Right lobe of liver (tissue), 6 donors: Measurements from ENCODE around the gene NUPR1. TPM values are rescaled to one million over a fixed set of nuclear protein-coding genes. Genes with fewer than 3 reads are reported as not detected.

Experiments used
- ATAC-seq, 4 donors: fragments of 200-7000 bp; cut with Tn5 transposase; one replicate each; pipeline ENCODE4 v1.9.1; 2020; ENCODE audit warnings: mild to moderate bottlenecking in 4 of 4, moderate library complexity in 4 of 4
- DNase-seq, 3 donors: peaks; one replicate each; pipeline ENCODE4 v3.0.0-alpha.2; 2020
- H3K27ac ChIP-seq, 3 donors: fragments of 200-600 bp; one replicate each; pipeline ENCODE4 v1.8.0; 2022
- H3K27me3 ChIP-seq, 2 donors: fragments of 200-600 bp; one replicate each; pipeline ENCODE4 v1.8.0; 2022
- H3K36me3 ChIP-seq, 4 donors: fragments of 200-600 bp; sonication (generic) in 1 of 4; one replicate each; pipeline versions ENCODE4 v1.5.1 to v1.8.0; 2017 to 2022; ENCODE audit warnings: control low read depth in 1 of 4
- H3K4me1 ChIP-seq, 4 donors: fragments of 200-600 bp; sonication (generic) in 1 of 4; one replicate each; pipeline versions ENCODE4 v1.5.1 to v1.8.0; 2017 to 2022; ENCODE audit warnings: control low read depth in 1 of 4
- H3K4me3 ChIP-seq, 3 donors: fragments of 200-600 bp; one replicate each; pipeline ENCODE4 v1.8.0; 2022
- H3K9me3 ChIP-seq, 4 donors: fragments of 200-600 bp; sonication (generic) in 1 of 4; one replicate each; pipeline versions ENCODE4 v1.5.1 to v1.8.0; 2017 to 2022; ENCODE audit warnings: control low read depth in 1 of 4
- POLR2A ChIP-seq: fragments of 450-650 bp; IDR thresholded peaks from one replicate; pipeline ENCODE4 v1.6.1; 2017; ENCODE audit warnings: antibody characterized with exemption, mild to moderate bottlenecking
- WGBS: methylation state at CpG from one replicate; pipeline ENCODE4 v1.1.6; 2018; ENCODE audit warnings: low coverage, low lambda C conversion rate; ENCODE audit not compliant: insufficient coverage; ENCODE audit errors: missing lambda C conversion rate; 5-methylcytosine and 5-hydroxymethylcytosine counted together
- intact Hi-C, 2 donors: fragments of 100-400 bp; cut with DNase I; formaldehyde crosslinking; loops; one replicate each; pipeline versions ENCODE4 v1.11.2 to v1.14.1; 2022
- total RNA-seq, 6 experiments: library from RNA; depleted of rRNA in 2 of 6; stranded (reverse); fragments of >200 nt in 2 of 6; fragmentation: NEBNext Ultra II Directional in 3 of 6; extraction: Animal tissue kit (Norgen Biotek cat#: 25700) in 3 of 6; gene quantifications; one replicate each; pipeline versions ENCODE4 v1.1.0 to v1.2.4, GENCODE V29; 2016 to 2023
- TF ChIP-seq, protein P1 (sequence below), 4 donors: fragments of 200-600 bp in 3 of 4; fragments of 450-650 bp in 1 of 4; IDR thresholded peaks; one replicate each; pipeline versions ENCODE4 v1.5.1 to v1.8.0; 2016 to 2022; ENCODE audit warnings: antibody characterized with exemption in 4 of 4, mild to moderate bottlenecking in 2 of 4
- donor health status: DM: no; HTN: yes; CAD: no.
- donor health status: DM: no; HTN: no; CAD: no.
- donor health status: DM: no; HTN: no; CAD: no.
- donor health status: DM: no; HTN: yes; CAD: no.
- donor health status: DM: no; HTN: yes; CAD: no.

Gene NUPR1
- total RNA-seq, 6 experiments from 2014 or later: 33.4 to 188 (median 80.7) TPM

DNA sequence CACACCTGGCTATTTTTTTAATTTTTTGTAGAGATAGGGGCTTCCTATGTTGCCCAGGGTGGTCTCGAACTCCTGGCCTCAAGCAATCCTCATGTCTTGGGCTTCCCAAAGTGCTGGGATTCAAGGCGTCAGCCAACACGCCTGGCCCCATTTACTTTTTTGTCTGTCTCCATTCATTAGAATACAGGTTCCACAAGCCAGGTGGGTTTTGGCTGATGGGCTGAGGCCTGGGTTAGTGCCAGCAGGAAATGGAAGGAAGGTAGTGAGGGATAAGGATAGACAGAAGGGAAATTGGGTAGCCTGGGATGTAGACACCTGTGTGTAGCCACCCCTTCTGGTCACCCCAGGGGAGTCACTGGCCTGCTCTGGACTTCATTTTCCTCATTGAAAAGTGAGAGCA lies 27.7 kb downstream of the NUPR1 start:
- peaks cover 0 to 13% (median 0%) of the 10 kb centered on the region in 4 donors for H3K36me3 ChIP-seq
- peaks cover 0 to 16% (median under 1%) of the 10 kb centered on the region in 4 donors for H3K4me1 ChIP-seq
- 85% methylated on average over 3 of the region's 3 CpGs for WGBS
- no peak for TF ChIP-seq POLR2A
- TF ChIP-seq, protein P1, sequence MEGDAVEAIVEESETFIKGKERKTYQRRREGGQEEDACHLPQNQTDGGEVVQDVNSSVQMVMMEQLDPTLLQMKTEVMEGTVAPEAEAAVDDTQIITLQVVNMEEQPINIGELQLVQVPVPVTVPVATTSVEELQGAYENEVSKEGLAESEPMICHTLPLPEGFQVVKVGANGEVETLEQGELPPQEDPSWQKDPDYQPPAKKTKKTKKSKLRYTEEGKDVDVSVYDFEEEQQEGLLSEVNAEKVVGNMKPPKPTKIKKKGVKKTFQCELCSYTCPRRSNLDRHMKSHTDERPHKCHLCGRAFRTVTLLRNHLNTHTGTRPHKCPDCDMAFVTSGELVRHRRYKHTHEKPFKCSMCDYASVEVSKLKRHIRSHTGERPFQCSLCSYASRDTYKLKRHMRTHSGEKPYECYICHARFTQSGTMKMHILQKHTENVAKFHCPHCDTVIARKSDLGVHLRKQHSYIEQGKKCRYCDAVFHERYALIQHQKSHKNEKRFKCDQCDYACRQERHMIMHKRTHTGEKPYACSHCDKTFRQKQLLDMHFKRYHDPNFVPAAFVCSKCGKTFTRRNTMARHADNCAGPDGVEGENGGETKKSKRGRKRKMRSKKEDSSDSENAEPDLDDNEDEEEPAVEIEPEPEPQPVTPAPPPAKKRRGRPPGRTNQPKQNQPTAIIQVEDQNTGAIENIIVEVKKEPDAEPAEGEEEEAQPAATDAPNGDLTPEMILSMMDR (IDR thresholded peaks at IDR 0.05): no peak
- intact Hi-C loops: no loop called here
- ATAC-seq: no peak
- DNase-seq: no peak
- no peak overlapping the region for H3K27ac ChIP-seq
- H3K4me3 ChIP-seq: no peak overlapping the region
- no peaks in the 10 kb centered on the region for H3K9me3 ChIP-seq
- no peaks in the 10 kb centered on the region for H3K27me3 ChIP-seq

GRCh38 chr16:28505489-28506137 lies 33.2 kb downstream of the NUPR1 start:
- Histone ChIP-seq H3K4me1 (peaks cover 0 to 30% (median 6%) of the 10 kb centered on the region in 4 donors), H3K9me3 (no peaks in the 10 kb centered on the region), H3K36me3 (peaks cover 0 to 4% (median 0%) of the 10 kb centered on the region in 4 donors), H3K27ac (peak overlapping the region in 2 of 3 donors; percentile 19 to 25), H3K27me3 (no peaks in the 10 kb centered on the region), H3K4me3 (no peak overlapping the region)
- DNase-seq: no peak
- intact Hi-C loops: no loop called here
- no peak for TF ChIP-seq POLR2A
- TF ChIP-seq, protein P1 (IDR thresholded peaks at IDR 0.05): no peak
- WGBS: 18% methylated on average over 6 of the region's 14 CpGs
- ATAC-seq: peak; percentile 66 to 81 (median 72)

DNA sequence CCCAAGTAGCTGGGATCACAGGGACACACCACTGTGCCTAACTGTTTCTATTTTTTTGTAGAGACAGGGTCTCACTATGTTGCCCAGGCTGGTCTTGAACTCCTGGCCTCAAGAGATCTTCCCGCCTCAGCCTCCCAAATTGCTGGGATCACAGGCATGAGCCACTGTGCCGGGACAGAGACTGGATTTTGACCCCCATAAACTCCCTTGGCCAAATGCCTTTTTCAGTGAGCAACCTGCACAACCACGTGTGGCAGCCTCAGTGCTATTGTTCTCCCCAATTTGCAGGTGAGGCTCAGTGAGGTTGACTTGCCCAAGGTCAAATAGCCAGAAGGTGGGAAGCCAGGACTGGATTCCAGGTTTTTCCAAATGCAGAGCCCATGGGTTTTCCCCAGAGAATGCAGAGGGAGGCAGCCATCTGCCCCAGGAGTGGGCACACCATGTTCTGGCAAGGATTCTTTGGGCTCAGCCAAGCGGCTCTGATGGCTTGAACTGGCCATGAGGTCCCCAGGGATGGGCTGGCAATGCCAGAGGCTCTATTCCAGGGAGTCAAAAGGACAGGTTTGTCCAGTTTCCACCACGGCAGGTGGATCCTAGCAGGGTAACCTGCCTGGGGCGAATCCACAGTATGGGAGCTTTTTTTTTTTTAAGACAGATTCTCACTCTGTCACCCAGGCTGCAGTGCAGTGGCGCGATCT lies 33.9 kb downstream of the NUPR1 start:
- Histone ChIP-seq H3K4me3 (no peak overlapping the region), H3K4me1 (peaks cover 0 to 30% (median 6%) of the 10 kb centered on the region in 4 donors), H3K9me3 (no peaks in the 10 kb centered on the region), H3K36me3 (peaks cover 0 to 7% (median 0%) of the 10 kb centered on the region in 4 donors), H3K27ac (peak overlapping the region in 1 of 3 donors; percentile 21), H3K27me3 (no peaks in the 10 kb centered on the region)
- TF ChIP-seq, protein P1 (IDR thresholded peaks at IDR 0.05): no peak
- TF ChIP-seq POLR2A: no peak
- peak in 1 of 3 donors; percentile 82 for DNase-seq
- intact Hi-C loops: no loop called here
- WGBS: 34% methylated on average over 6 of the region's 8 CpGs
- peak; percentile 7 to 66 (median 52) for ATAC-seq

DNA sequence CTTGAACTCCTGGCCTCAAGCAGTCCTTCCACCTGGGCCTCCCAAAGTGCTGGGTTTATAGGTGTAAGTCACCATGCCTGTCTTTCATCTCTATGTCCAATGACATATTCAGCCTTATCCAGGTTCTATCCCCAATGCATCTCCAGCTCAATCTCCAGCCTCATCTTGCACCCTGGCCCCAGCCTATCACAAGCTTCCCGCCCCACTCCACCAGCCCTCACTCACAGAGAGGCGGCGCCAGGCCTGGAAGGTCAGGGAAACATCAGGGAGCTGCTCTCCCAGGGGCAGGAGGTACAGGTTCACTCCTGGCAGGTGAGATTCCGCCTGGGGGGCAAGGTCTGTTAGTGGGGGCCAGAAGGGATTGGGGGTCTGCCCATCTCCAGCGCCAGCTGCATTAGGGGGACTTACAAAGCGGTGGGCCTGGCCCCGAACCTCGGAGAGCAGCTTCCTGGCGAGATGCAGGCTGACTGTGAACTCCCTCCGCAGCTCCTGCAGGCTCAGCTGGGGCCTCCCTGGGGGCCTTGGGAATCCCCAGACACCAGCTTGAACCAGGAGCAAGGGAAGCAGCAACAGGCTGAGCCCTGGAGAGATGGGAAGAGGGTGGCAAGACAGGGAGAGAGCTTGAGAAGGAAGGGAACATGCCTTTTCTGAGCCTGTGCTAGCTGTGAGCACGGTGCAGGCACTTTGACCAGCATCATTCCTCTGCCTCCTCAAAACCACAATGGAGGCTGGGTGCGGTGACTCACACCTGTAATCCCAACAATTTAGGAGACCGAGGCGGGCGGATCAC lies 35.1 kb downstream of the NUPR1 start:
- Histone ChIP-seq H3K4me3 (no peak overlapping the region), H3K36me3 (peaks cover 0 to 9% (median 0%) of the 10 kb centered on the region in 4 donors), H3K9me3 (no peaks in the 10 kb centered on the region), H3K4me1 (peaks cover 0 to 30% (median 6%) of the 10 kb centered on the region in 4 donors), H3K27ac (no peak overlapping the region), H3K27me3 (no peaks in the 10 kb centered on the region)
- WGBS: 60% methylated on average over 1 of the region's 15 CpGs
- no peak for TF ChIP-seq POLR2A
- TF ChIP-seq, protein P1 (IDR thresholded peaks at IDR 0.05): no peak
- ATAC-seq: no peak
- no peak for DNase-seq
- intact Hi-C loops: no loop called here
